NCI-H1048 (cell line): ENCODE data around the gene OPCML.

Experiments
- DNase-seq: peaks from one replicate; lab custom pipeline; 2025; lab: John Stamatoyannopoulos, UW

Gene OPCML

DNA sequence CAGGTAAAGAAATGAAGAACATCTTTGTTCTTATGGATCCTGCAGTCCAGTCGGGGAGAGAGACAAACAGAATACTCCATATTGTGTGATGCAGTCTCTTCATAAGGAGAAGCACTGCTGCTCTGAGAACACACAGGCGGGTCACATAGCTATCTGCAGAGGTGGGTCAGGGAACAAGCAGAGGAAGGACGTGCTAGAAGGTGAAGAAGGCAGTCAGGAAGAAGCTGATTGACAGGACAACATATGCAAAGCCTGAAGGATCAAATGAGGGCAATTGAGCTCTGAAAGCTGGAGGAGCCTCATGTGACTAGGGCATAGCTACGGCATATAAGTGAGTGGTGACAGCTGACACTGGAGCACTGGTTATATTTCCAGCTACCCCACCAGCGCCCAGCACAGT is 122.5 kb downstream of the OPCML start:
- no peak for DNase-seq

DNA sequence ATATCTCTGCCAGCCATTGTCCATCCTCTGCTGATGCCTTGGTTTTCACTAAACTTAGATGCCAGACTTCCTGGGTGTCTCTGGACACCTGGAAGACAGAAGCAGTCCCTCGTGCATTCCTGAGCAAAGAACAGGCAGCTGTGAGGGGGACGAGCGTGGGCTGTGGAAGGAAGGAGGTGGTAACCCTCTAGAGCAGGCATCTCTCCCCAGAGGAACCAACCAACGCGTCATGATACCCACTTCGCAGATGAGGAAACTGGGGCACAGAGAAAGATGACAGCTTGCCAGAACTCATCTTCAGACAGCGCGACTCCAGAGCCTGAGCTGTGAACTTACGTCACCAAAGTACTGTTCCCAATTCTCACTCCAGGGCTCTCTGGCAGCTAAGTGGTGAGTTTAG is 123.4 kb downstream of the OPCML start:
- no peak for DNase-seq

DNA sequence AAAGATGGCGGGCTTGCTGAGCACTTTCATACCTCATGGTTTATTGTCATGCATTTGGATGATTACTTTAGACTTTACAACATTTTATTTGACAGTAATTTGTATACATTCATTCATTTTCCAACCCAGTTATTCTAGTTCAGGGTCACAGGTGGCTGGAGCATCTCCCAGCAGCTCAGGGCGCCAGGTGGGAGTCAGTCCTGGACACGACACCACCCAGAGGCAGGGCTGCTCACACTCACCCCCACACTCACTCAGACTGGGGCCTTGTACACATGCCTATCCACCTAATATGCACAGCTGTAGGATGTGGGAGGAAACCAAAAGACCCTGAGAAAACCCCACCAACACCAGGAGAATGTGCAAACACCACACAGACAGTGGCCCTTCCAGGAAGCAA is 123.9 kb downstream of the OPCML start:
- no peak for DNase-seq

DNA sequence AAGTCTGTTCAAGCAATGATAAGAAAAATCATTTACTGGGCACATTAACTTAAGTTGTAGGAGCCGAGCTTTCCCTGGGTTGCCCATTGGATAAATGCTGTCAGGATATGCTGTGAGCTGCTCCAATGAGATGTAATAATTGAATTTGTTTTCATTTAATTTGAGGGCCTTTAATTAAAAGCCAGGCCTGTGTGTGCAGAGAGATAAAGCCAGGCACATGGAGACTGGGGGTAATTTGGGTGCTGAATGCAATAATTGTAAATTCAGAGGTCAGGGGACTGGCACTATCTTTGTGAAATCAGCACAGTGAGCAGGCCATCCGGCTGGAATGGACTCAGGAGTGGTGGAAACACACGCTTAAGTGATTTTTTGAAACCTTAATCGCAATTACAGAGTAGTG is 125.8 kb downstream of the OPCML start:
- no peak for DNase-seq

DNA sequence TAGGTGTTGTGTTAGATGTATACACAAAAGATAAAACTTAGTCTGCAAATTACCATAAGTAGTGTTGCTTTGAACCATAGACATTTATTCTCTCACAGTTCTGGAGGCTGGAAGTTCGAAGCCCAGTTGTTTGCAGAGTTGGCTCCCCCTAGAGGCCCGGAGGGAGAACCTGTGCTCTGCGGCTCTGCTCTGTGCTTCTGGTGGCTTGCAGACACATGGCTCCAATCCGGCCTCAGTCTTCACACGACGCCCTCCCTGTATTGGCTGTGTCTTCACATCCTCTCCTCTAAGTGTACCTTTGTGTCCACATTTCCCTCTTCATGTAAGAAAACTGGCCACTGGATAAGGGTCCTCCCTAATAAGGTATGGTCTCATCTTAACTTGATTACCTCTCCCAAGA is 128.4 kb downstream of the OPCML start:
- DNase-seq = no peak

DNA sequence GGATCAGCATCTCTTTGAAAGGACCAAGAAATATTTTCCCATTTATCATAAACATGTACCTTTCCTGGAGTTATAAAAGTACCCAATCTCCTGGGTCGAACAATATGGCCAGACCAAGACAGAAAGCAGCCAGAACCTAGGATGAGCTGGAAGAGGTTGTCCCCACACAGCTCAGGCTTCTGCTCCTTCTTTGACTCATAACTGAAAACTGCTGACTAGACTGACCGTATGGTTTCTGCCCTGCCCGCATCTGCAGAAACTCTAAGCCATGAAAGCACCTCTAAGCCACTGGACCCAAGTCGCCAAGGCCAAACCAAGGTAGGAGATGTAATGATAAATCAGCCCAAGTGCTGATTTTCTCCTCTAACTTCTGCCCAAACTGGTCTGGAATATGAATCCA is 129.8 kb downstream of the OPCML start:
- DNase-seq = no peak

DNA sequence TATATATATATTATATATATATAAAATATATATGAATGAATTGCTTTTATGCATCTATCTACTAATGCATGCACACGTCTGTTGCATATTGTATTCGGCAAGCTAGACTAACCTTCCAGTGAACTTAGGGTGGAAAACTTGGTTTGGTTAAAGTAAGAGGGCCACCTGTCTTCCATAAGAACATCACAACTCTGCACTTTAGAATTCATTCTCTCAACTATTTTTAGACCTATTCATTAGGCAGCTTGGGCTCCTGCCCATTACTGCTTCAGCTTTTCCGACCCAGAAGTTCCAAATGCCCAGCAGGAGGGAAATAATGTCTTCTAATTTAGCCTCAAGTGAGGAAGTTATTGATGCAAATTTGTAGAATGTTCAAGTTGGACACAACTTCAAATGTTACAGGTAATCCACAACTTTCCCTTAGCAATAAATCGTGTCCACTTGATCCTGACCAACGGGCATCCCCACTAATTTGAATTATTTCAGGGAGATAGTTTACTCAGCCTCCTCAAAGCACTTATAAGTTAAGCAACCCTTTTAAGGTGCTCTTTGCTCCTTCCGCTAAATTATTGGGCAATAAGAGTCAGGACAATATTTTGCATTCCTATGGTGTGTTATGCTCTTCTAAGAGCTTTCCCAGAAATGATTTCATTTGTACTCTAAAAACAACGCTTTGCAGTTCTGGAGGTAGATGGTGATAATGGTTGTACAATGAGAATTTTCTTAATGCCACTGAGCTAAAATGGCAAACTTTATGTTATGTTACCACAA is 132.3 kb downstream of the OPCML start:
- DNase-seq = no peak

DNA sequence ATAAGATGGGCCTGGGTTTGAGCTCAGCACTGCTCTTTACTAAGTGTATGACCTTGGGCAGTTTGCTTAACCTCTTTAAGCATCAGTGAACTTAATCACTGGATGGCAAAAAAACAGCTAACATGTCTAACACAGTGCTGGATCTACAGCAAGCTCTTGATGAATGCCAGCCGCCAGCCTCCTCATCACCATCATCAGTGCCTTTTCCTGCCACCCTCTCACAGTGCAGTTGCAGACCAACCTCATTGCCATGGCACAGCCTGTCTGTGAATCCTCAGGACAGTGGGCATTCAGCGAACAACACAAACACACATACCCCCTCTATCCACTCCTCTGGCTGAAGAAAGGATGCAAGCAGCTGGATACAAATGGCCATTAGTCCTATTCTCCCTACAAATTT is 133.0 kb downstream of the OPCML start:
- DNase-seq = no peak

DNA sequence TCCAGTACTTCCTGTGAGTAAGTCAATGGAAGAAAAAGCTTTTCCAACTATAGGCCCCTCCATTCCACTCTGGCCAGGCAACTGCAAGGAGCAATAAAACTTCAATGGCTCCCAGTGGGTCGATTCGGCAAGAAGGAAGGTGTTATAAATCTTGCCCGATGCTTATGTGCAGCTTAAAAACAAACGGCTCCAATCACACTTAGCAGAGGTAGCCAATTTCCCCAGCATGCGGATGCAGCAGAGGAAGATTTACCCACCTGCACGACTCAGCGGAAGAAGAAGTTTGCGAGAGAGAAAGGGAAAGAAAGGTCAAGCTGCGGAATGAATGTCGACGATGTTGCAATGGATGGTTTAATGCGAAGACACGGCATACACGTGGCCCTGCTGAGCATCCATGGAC is 141.5 kb downstream of the OPCML start:
- no peak for DNase-seq

DNA sequence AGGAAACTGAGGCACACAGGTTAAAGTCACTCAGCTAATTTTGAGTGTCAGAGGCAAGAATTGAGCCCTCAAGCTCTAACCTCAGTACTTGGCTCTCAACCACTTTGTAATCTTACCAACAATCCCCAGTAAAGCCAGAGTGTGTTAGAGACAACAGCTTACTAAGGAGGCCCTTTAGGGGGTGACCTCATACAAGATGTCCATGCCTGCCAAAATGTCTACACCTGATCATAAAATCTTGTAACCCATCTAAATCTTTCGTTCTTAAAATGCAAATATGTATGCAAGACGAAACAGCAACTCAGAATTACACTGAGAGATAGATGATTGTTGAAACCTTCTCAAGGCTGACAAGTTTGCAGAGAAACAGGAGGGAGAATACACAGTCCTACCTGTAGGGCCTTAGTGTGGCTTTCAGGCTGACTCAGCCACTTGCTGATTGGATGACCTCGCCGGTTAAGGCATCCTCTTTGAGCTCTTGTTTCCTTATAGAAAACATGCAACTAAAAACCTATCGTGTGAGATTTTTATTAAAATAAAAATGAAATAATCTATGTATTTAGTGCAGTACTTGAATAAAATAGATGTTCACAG is 143.2 kb downstream of the OPCML start:
- no peak for DNase-seq

DNA sequence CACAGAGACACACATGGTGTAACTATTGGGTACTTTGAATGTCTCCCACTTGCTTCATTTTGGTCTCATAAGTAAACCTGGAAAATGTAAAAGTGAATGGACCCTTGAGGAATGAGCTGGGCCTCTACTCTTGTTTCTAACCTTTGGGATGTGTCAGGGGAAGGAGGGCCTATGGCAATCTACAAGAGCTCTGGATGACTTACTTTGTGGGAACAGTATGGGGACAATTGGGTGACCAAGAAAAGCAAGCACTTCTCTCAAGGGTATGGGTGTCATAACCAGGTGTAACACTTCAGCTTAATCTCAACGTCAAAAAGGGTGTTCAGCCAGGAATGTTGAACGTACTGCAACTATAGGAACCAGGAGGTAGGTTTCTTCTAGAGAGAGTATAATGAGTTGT is 144.0 kb downstream of the OPCML start:
- no peak for DNase-seq

DNA sequence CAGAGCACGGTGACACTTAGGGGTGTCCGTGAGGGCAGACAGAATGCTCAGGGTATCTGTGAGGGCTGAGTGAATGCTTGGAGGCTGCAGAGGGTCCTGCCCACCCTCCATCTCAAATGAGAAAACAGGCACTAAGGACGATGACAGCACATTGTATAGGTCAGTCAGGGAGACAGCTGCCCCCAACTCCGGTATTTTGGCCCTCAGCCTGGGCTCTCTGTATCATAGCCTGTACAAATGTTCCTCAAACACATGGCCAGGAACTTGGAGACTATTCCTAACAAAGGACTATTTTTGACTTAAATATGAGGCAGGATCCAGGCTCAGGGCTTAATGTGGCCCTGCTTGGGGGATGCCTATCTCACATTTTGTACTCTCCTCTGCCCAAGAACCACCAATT is 145.4 kb downstream of the OPCML start:
- DNase-seq = no peak

DNA sequence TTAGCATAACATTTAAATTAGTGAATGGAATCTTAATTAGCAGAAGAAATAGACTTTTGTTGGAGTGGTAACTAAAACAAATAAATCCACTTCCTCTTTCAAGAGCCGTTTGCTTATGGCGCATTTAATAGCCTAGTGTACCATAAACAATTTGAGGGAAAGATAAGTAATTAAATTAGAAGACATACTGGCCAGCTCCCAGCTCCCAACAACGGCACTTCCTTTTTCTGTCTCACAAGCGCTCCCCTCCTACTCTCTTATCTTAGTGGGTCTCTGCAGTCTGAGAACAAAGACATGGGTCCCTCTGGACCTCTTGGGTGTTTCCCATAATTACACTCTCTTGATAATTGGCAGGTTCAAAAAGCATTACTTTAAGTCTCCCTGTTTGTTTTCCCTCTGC is 146.0 kb downstream of the OPCML start:
- no peak for DNase-seq

DNA sequence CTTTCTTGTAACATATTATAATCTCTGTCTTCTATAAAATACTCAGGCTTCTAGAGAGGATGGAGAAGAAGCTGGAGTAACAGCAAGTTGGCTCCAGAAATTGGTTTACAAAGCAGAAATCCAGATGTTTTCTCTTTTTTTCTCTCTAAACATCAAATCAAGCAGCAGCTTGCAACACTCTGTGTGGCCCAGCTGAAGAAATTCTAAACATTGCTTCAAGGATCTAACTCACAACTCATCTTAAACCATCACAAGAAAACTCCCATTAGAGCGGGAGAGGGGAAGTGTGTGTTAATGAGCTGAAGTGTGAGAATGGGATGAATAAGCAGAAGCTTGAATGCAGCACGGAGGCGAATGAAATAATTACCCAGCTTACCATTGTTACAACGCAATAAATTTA is 146.5 kb downstream of the OPCML start:
- DNase-seq = no peak

DNA sequence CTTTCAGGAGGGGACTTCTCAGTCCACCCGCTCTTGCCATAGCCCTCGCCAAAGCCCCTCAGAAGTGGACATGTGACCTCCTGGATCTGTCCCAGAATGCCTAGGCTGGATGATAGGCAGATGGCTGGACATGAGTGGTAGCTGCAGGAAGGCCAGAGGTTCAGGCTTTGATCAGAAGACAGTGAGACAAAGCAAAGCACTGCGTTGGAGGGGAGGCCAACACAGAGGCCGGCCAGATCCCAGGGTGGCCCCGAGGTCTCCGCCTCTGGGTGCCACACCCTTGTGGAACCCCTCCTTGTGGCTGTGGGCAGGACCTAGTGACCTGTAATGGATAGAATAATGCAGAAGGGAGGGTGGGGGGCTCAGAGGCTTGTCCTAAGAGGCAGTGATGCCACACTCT is 147.6 kb downstream of the OPCML start:
- no peak for DNase-seq

DNA sequence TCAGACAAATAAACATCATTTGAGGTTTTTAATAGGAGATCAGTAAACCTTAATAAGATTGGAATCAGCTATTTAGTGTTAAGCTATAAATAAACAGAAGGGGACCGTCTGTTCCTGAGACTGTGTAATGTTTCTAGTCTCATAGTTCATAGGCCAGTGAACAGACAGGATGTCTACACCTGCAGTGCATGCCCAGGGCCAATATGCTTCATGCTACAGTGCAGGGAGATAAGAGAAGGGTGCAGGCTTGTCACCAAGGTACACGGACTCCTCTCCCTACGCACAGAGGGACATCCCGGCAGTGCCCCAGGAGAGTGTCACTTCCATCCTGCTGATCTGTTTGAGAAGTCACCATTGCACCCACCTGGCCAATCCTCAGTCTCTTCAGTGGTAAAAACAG is 148.6 kb downstream of the OPCML start:
- no peak for DNase-seq

DNA sequence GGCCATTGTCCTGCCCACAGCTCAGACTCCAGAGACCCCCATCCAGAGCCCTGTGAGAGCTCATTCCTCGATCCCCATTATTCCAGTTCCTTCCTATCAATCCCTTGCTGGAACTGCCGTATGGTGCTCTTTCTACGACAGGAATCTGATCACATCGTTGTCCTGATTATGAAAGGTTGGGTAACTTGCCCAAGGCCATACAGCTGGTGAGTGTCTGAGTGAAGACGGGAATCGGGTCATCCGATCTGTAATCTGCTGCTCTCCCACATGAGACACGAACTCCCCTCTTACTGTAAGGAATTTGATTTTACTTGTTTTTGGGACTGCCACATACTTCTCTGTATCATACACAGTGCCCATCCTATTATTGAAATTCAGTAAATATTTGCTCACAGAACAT is 149.1 kb downstream of the OPCML start:
- no peak for DNase-seq

DNA sequence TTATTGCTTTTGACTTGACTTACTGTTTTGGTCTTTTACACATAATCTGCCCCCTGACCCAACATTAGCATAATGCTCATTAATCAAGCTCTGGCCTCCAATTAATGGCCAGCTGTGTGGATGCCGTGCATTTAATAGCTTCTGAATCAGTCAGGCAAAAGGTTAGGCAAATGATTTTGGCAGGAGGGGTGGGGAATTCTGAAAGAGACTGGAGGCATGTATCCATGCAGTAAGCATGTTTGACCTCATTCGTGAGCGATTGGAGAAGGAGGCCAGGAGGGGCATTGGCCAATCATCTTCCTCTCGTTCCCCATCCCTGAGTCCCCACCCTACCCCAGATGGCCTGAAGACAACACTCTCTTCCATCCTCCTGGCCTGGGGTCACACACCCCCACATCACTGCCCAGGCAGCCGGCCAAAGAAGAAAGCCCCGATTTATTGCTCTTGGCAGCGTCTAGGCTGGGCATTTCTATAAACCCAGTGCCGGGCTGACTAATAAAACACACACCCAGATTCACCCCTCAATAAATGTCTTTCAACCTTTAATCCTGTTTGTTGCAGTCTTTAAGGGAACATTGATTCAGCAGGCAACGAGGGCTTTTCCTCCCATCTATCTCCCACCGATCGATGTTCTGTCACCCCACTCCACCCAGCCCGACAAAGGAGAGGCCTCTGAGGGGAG is 150.0 kb downstream of the OPCML start:
- no peak for DNase-seq

DNA sequence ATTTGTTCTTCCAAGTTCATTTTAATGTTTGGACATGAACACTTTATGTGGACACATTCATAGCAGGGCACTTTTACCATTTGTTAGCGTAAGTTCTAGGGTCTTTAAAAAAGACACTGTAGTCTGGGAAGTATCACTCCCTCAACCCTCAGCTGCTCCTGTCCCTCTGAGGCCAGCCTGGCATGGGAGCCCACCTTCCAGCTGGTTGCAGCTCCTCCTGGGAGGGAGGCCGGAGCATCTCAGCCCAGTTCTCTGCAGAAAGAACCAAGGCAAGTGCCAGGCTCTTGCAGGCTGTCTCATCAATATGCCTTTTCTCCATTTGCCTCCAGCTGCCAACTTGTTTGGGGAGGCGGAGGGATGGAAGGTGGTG is 150.6 kb downstream of the OPCML start:
- no peak for DNase-seq

DNA sequence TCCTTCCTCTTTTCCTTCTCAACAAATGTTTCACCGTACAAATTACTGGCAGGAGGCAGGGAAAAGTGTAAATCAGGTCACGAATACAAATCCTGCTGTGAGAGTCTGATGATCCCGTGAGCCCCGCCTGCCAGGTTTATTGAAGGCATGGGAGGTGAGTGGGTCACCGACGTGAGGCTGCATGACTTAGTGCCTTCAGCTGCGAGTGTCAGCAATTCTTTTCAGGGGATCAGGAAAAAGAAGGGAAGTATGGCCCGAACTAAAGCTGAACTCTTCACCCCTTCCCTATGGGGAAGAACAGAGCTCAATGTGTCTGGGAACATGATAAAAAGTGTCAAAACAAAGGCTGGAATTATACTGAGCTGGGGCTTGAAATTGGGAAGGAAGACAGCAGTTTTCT is 166.2 kb downstream of the OPCML start:
- no peak for DNase-seq

DNA sequence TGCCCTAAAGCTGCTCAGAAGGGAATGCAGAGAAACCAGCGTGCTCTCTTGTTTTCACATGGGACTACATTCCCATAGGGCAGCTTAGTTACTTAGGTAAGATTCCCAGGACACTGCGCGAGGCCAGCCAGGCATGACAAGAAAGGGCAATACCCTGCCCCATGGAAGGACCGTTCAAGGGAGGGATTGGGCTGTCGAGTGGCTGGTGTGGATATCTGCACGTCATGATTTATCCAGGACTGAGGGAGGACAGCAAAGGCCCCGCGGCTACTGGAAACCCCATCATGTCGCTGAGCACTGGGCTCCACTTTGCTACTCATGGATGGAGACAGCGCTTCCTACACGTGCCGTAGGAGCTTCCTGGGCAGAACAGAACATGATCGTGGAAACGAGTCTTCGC is 169.4 kb downstream of the OPCML start:
- DNase-seq = no peak

DNA sequence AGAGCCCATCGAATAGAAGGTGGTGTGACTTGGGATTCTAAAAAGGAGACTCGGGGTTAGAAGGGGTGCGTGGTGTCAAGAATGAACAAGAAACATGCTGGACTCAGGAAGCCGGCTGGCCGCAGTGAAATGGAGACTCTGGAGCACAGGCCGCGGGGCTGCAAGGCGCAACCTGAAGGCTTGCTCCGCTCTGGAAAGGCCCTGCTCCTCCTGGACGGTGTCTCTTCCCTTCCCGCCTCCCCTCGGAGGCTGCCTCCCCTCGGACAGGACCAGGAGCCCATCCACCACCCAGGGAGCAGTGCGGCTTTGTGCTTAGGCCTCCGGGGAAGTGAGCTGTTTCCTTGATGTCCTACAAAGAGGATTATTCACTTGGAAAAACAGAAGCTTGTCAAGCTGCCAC is 170.1 kb downstream of the OPCML start:
- no peak for DNase-seq

DNA sequence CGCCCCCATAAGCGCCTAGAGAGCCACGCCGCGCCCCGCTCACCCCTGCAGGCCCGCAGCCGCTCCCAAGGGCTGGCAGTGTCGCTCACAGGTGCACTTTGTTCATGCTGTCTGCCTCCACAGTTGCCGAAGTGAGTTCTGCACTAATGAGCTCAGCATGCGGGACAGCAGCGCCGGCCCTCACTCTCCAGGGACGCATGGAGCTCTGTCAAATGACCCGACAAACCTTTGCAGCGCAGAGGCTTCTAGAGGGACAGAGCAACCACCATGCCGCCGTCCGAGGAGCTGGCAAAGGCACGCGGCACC is 170.7 kb downstream of the OPCML start:
- no peak for DNase-seq
